Smooth muscle cell (in vitro differentiated cells): ENCODE data around the gene TTC9B. TPM values are rescaled to one million over a fixed set of nuclear protein-coding genes. Genes with fewer than 3 reads are reported as not detected.

Experiments
- DNase-seq: peaks from one replicate; lab custom pipeline; 2025; ENCODE audit not compliant: unreplicated experiment; lab: John Stamatoyannopoulos, UW
- H2AFZ ChIP-seq: fragments of 200-600 bp; sonication (generic); 2 replicates; pipeline ENCODE4 v1.6.0; 2016; ENCODE audit warnings: antibody characterized with exemption, low read depth, mild to moderate bottlenecking
- H3F3A ChIP-seq: fragments of 200-600 bp; sonication (generic); 2 replicates; pipeline ENCODE4 v1.6.0; 2017; ENCODE audit warnings: antibody characterized with exemption, low read depth
- H3K27ac ChIP-seq: fragments of 200-600 bp; sonication (generic); 2 replicates; pipeline ENCODE4 v1.5.1; 2016; ENCODE audit warnings: low read depth, mild to moderate bottlenecking
- H3K27me3 ChIP-seq: fragments of 200-600 bp; sonication (generic); 2 replicates; pipeline ENCODE4 v1.6.1; 2016; ENCODE audit warnings: low read depth, mild to moderate bottlenecking
- H3K36me3 ChIP-seq: fragments of 200-600 bp; sonication (generic); 2 replicates; pipeline ENCODE4 v1.5.1; 2016; ENCODE audit warnings: low read depth
- H3K4me1 ChIP-seq: fragments of 200-600 bp; sonication (generic); 2 replicates; pipeline ENCODE4 v1.5.1; 2016; ENCODE audit warnings: low read depth
- H3K4me2 ChIP-seq: fragments of 200-600 bp; sonication (generic); 2 replicates; pipeline ENCODE4 v1.6.0; 2016; ENCODE audit warnings: mild to moderate bottlenecking
- H3K4me3 ChIP-seq: fragments of 200-600 bp; sonication (generic); 2 replicates; pipeline ENCODE4 v1.5.1; 2016; ENCODE audit warnings: mild to moderate bottlenecking
- H3K79me2 ChIP-seq: fragments of 200-600 bp; sonication (generic); 2 replicates; pipeline ENCODE4 v1.6.0; 2016; ENCODE audit warnings: low read depth, mild to moderate bottlenecking
- H3K9ac ChIP-seq: fragments of 200-600 bp; sonication (generic); 2 replicates; pipeline ENCODE4 v1.6.0; 2016; ENCODE audit warnings: low read depth
- H3K9me3 ChIP-seq: fragments of 200-600 bp; sonication (generic); replicated peaks from 2 replicates; pipeline ENCODE4 v1.5.1; 2016; ENCODE audit warnings: low read depth
- H4K20me1 ChIP-seq: fragments of 200-600 bp; sonication (generic); 2 replicates; pipeline ENCODE4 v1.6.0; 2016; ENCODE audit warnings: low read depth
- CTCF ChIP-seq: fragments of 200-600 bp; sonication (generic); IDR thresholded peaks from 2 replicates; pipeline ENCODE4 v1.5.1; 2017; ENCODE audit warnings: borderline replicate concordance, mild to moderate bottlenecking, antibody characterized with exemption; ENCODE audit not compliant: insufficient read depth, poor library complexity, severe bottlenecking
- WGBS: methylation state at CpG from one replicate; pipeline ENCODE4 v1.1.7; 2016; ENCODE audit warnings: low lambda C conversion rate; 5-methylcytosine and 5-hydroxymethylcytosine counted together
- polyA plus RNA-seq: library from polyadenylated mRNA; unstranded; fragments of >200 nt; fragmentation: Nextera tagmentation; extraction: Ambion mirVana; gene quantifications from 2 replicates; pipeline ENCODE4 v1.2.1, GENCODE V29; 2016
- total RNA-seq: library from RNA; depleted of rRNA; stranded (reverse); fragments of >200 nt; gene quantifications from 2 replicates; pipeline ENCODE4 v1.2.3, GENCODE V29; 2014

Gene TTC9B
- total and polyA plus RNA-seq, 2 experiments from 2014 or later = not detected

GRCh38 chr19:40193587-40193849, 24.7 kb downstream of the TTC9B start:
- H3K27me3 ChIP-seq = no peaks in the 10 kb centered on the region
- H3K4me2 ChIP-seq = no peak overlapping the region
- H3K9me3 ChIP-seq = no peaks in the 10 kb centered on the region
- H3F3A ChIP-seq = no peaks in the 10 kb centered on the region
- no peak overlapping the region for H3K27ac ChIP-seq
- H3K4me1 ChIP-seq = peaks cover 4% of the 10 kb centered on the region
- no peak for DNase-seq
- no peak overlapping the region for H3K4me3 ChIP-seq
- 90% methylated on average over 3 of the region's 3 CpGs for WGBS
- H4K20me1 ChIP-seq = peaks cover 4% of the 10 kb centered on the region
- no peak for TF ChIP-seq CTCF
- no peaks in the 10 kb centered on the region for H3K79me2 ChIP-seq
- no peak overlapping the region for H2AFZ ChIP-seq
- no peaks in the 10 kb centered on the region for H3K36me3 ChIP-seq
- no peak overlapping the region for H3K9ac ChIP-seq

GRCh38 chr19:40192758-40193586, 25.2 kb downstream of the TTC9B start:
- Histone ChIP-seq H2AFZ (no peak overlapping the region), H3K27me3 (no peaks in the 10 kb centered on the region), H3K4me2 (peak overlapping the region; percentile 99), H3K9me3 (no peaks in the 10 kb centered on the region), H3K4me1 (peaks cover 4% of the 10 kb centered on the region), H3K27ac (no peak overlapping the region), H3K4me3 (peak overlapping the region; percentile 98), H4K20me1 (peaks cover 4% of the 10 kb centered on the region), H3K36me3 (no peaks in the 10 kb centered on the region), H3K79me2 (no peaks in the 10 kb centered on the region), H3F3A (no peaks in the 10 kb centered on the region), H3K9ac (no peak overlapping the region)
- no peak for TF ChIP-seq CTCF
- WGBS = 70% methylated on average over 5 of the region's 5 CpGs
- DNase-seq = no peak

- Histone ChIP-seq H3K36me3 (no peaks in the 10 kb centered on the region), H2AFZ (peak overlapping the region; percentile 86), H3K9me3 (no peaks in the 10 kb centered on the region), H3K79me2 (no peaks in the 10 kb centered on the region), H3F3A (no peaks in the 10 kb centered on the region), H3K4me3 (peak overlapping the region; percentile 98), H3K9ac (no peak overlapping the region), H3K4me1 (peaks cover 4% of the 10 kb centered on the region), H3K27me3 (no peaks in the 10 kb centered on the region), H4K20me1 (peaks cover 4% of the 10 kb centered on the region), H3K4me2 (peak overlapping the region; percentile 99), H3K27ac (no peak overlapping the region)
- no peak for TF ChIP-seq CTCF
- no peak for DNase-seq
- 26% methylated on average over 56 of the region's 62 CpGs for WGBS
Measured at GRCh38 chr19:40191836-40192646, 26.1 kb downstream of the TTC9B start.
